ENCODE results near the gene WDR26.

The WDR26 gene

GRCh38 chr1:224433041-224433691 is 1.4 kb downstream of the WDR26 start:
- Histone ChIP-seq H3K23ac (ENCODE audit: low read length in 2 of 2) (peak overlapping the region in 1 of 2 experiments; percentile 77), H2AK5ac (ENCODE audit: low read length, severe bottlenecking) (no peak overlapping the region), H3K9ac (ENCODE audit: low read length) (peak overlapping the region; percentile 90), H2BK120ac (ENCODE audit: low read depth, low read length) (no peak overlapping the region), H3K27me3 (ENCODE audit: control insufficient read depth in 1 of 2, insufficient read depth in 1 of 2, low read length in 2 of 2) (no peaks in the 10 kb centered on the region), H3K14ac (ENCODE audit: low read length in 2 of 2) (peak overlapping the region; percentile 6 to 96), H3K4me1 (ENCODE audit: control insufficient read depth, insufficient read depth, low read depth, low read length) (no peaks in the 10 kb centered on the region), H3K36me3 (ENCODE audit: control insufficient read depth in 1 of 2, insufficient read depth in 2 of 2, low read depth in 1 of 2, low read length in 2 of 2) (peaks cover 6 to 34% of the 10 kb centered on the region in 2 experiments), H2BK12ac (ENCODE audit: low read length in 2 of 2) (no peak overlapping the region), H4K91ac (ENCODE audit: low read length) (peak overlapping the region; percentile 30), H3K18ac (ENCODE audit: low read depth in 1 of 2, low read length in 2 of 2) (peak overlapping the region; percentile 42 to 98), H4K8ac (ENCODE audit: low read length) (no peak overlapping the region), H3K79me1 (replicated peaks; ENCODE audit: low read length, poor library complexity, severe bottlenecking) (peaks cover 6% of the 10 kb centered on the region), H2BK15ac (ENCODE audit: low read depth, poor library complexity, severe bottlenecking) (peak overlapping the region; percentile 48), H3K4ac (ENCODE audit: low read depth in 1 of 2, low read length in 2 of 2) (peak overlapping the region in 1 of 2 experiments; percentile 77), H2BK5ac (ENCODE audit: low read depth, low read length, poor library complexity, severe bottlenecking) (no peak overlapping the region), H3K9me3 (ENCODE audit: control insufficient read depth, low read length) (no peaks in the 10 kb centered on the region), H2AFZ (ENCODE audit: low read depth, low read length) (no peak overlapping the region), H3K27ac (ENCODE audit: low read length, poor library complexity, severe bottlenecking) (peak overlapping the region; percentile 75), H3K4me3 (ENCODE audit: insufficient read depth in 1 of 2, low read depth in 1 of 2, low read length in 2 of 2) (peak overlapping the region; percentile 97 to 100), H3K4me2 (ENCODE audit: low read length, poor library complexity, severe bottlenecking) (peak overlapping the region; percentile 66)
- DNase-seq, result peak; percentile 52
- WGBS, result 1% methylated on average over 15 of the region's 19 CpGs

GRCh38 chr1:224432672-224433040 is 1.9 kb downstream of the WDR26 start:
- H3K4ac ChIP-seq (ENCODE audit: low read depth in 1 of 2, low read length in 2 of 2), result no peak overlapping the region
- peak overlapping the region; percentile 24 for H3K27ac ChIP-seq (ENCODE audit: low read length, poor library complexity, severe bottlenecking)
- peaks cover 6% of the 10 kb centered on the region for H3K79me1 ChIP-seq (replicated peaks; ENCODE audit: low read length, poor library complexity, severe bottlenecking)
- H3K9me3 ChIP-seq (ENCODE audit: control insufficient read depth, low read length), result no peaks in the 10 kb centered on the region
- H4K91ac ChIP-seq (ENCODE audit: low read length), result no peak overlapping the region
- peaks cover 6 to 39% of the 10 kb centered on the region in 2 experiments for H3K36me3 ChIP-seq (ENCODE audit: control insufficient read depth in 1 of 2, insufficient read depth in 2 of 2, low read depth in 1 of 2, low read length in 2 of 2)
- H2AK5ac ChIP-seq (ENCODE audit: low read length, severe bottlenecking), result no peak overlapping the region
- H2BK5ac ChIP-seq (ENCODE audit: low read depth, low read length, poor library complexity, severe bottlenecking), result no peak overlapping the region
- peak overlapping the region; percentile 34 for H2BK120ac ChIP-seq (ENCODE audit: low read depth, low read length)
- peak overlapping the region; percentile 66 for H3K4me2 ChIP-seq (ENCODE audit: low read length, poor library complexity, severe bottlenecking)
- DNase-seq, result peak; percentile 42
- peak overlapping the region in 1 of 2 experiments; percentile 2 for H3K18ac ChIP-seq (ENCODE audit: low read depth in 1 of 2, low read length in 2 of 2)
- no peak overlapping the region for H3K23ac ChIP-seq (ENCODE audit: low read length in 2 of 2)
- H3K4me3 ChIP-seq (ENCODE audit: insufficient read depth in 1 of 2, low read depth in 1 of 2, low read length in 2 of 2), result peak overlapping the region in 1 of 2 experiments; percentile 97
- 14% methylated on average over 3 of the region's 6 CpGs for WGBS
- H2BK12ac ChIP-seq (ENCODE audit: low read length in 2 of 2), result no peak overlapping the region
- H3K4me1 ChIP-seq (ENCODE audit: control insufficient read depth, insufficient read depth, low read depth, low read length), result no peaks in the 10 kb centered on the region
- H4K8ac ChIP-seq (ENCODE audit: low read length), result no peak overlapping the region
- no peak overlapping the region for H2BK15ac ChIP-seq (ENCODE audit: low read depth, poor library complexity, severe bottlenecking)
- peak overlapping the region; percentile 90 for H3K9ac ChIP-seq (ENCODE audit: low read length)
- H3K27me3 ChIP-seq (ENCODE audit: control insufficient read depth in 1 of 2, insufficient read depth in 1 of 2, low read length in 2 of 2), result no peaks in the 10 kb centered on the region
- H3K14ac ChIP-seq (ENCODE audit: low read length in 2 of 2), result no peak overlapping the region
- no peak overlapping the region for H2AFZ ChIP-seq (ENCODE audit: low read depth, low read length)

- H2BK5ac ChIP-seq (ENCODE audit: low read depth, low read length, poor library complexity, severe bottlenecking), result no peak overlapping the region
- no peak overlapping the region for H3K4me2 ChIP-seq (ENCODE audit: low read length, poor library complexity, severe bottlenecking)
- no peak overlapping the region for H2BK12ac ChIP-seq (ENCODE audit: low read length in 2 of 2)
- H3K79me1 ChIP-seq (replicated peaks; ENCODE audit: low read length, poor library complexity, severe bottlenecking), result peaks cover 4% of the 10 kb centered on the region
- no peaks in the 10 kb centered on the region for H3K9me3 ChIP-seq (ENCODE audit: control insufficient read depth, low read length)
- H3K27ac ChIP-seq (ENCODE audit: low read length, poor library complexity, severe bottlenecking), result no peak overlapping the region
- H2BK15ac ChIP-seq (ENCODE audit: low read depth, poor library complexity, severe bottlenecking), result no peak overlapping the region
- peaks cover 6 to 44% of the 10 kb centered on the region in 2 experiments for H3K36me3 ChIP-seq (ENCODE audit: control insufficient read depth in 1 of 2, insufficient read depth in 2 of 2, low read depth in 1 of 2, low read length in 2 of 2)
- H3K4me3 ChIP-seq (ENCODE audit: insufficient read depth in 1 of 2, low read depth in 1 of 2, low read length in 2 of 2), result peak overlapping the region in 1 of 2 experiments; percentile 97
- no peak overlapping the region for H2BK120ac ChIP-seq (ENCODE audit: low read depth, low read length)
- H3K14ac ChIP-seq (ENCODE audit: low read length in 2 of 2), result no peak overlapping the region
- no peak overlapping the region for H4K8ac ChIP-seq (ENCODE audit: low read length)
- H3K4me1 ChIP-seq (ENCODE audit: control insufficient read depth, insufficient read depth, low read depth, low read length), result no peaks in the 10 kb centered on the region
- H2AK5ac ChIP-seq (ENCODE audit: low read length, severe bottlenecking), result no peak overlapping the region
- no peak overlapping the region for H3K4ac ChIP-seq (ENCODE audit: low read depth in 1 of 2, low read length in 2 of 2)
- WGBS, result no CpG with 5 or more reads among the region's 2 CpGs
- no peak overlapping the region for H3K23ac ChIP-seq (ENCODE audit: low read length in 2 of 2)
- no peak overlapping the region for H3K18ac ChIP-seq (ENCODE audit: low read depth in 1 of 2, low read length in 2 of 2)
- H4K91ac ChIP-seq (ENCODE audit: low read length), result no peak overlapping the region
- no peaks in the 10 kb centered on the region for H3K27me3 ChIP-seq (ENCODE audit: control insufficient read depth in 1 of 2, insufficient read depth in 1 of 2, low read length in 2 of 2)
- peak overlapping the region; percentile 90 for H3K9ac ChIP-seq (ENCODE audit: low read length)
- DNase-seq, result peak; percentile 24
- H2AFZ ChIP-seq (ENCODE audit: low read depth, low read length), result no peak overlapping the region
Observed at GRCh38 chr1:224432146-224432545, 2.5 kb downstream of the WDR26 start.

GRCh38 chr1:224431726-224432125 is 2.9 kb downstream of the WDR26 start:
- H2AFZ ChIP-seq (ENCODE audit: low read depth, low read length), result no peak overlapping the region
- no peak for DNase-seq
- peak overlapping the region in 1 of 2 experiments; percentile 97 for H3K4me3 ChIP-seq (ENCODE audit: insufficient read depth in 1 of 2, low read depth in 1 of 2, low read length in 2 of 2)
- H2BK120ac ChIP-seq (ENCODE audit: low read depth, low read length), result no peak overlapping the region
- no peak overlapping the region for H4K8ac ChIP-seq (ENCODE audit: low read length)
- no peaks in the 10 kb centered on the region for H3K9me3 ChIP-seq (ENCODE audit: control insufficient read depth, low read length)
- H3K4ac ChIP-seq (ENCODE audit: low read depth in 1 of 2, low read length in 2 of 2), result no peak overlapping the region
- H3K4me1 ChIP-seq (ENCODE audit: control insufficient read depth, insufficient read depth, low read depth, low read length), result no peaks in the 10 kb centered on the region
- H3K23ac ChIP-seq (ENCODE audit: low read length in 2 of 2), result no peak overlapping the region
- peak overlapping the region; percentile 90 for H3K9ac ChIP-seq (ENCODE audit: low read length)
- no CpG with 5 or more reads among the region's 2 CpGs for WGBS
- H3K18ac ChIP-seq (ENCODE audit: low read depth in 1 of 2, low read length in 2 of 2), result no peak overlapping the region
- no peak overlapping the region for H2BK15ac ChIP-seq (ENCODE audit: low read depth, poor library complexity, severe bottlenecking)
- H3K79me1 ChIP-seq (replicated peaks; ENCODE audit: low read length, poor library complexity, severe bottlenecking), result peaks cover 1% of the 10 kb centered on the region
- peak overlapping the region; percentile 40 for H3K27ac ChIP-seq (ENCODE audit: low read length, poor library complexity, severe bottlenecking)
- H3K36me3 ChIP-seq (ENCODE audit: control insufficient read depth in 1 of 2, insufficient read depth in 2 of 2, low read depth in 1 of 2, low read length in 2 of 2), result peaks cover 6 to 45% of the 10 kb centered on the region in 2 experiments
- no peaks in the 10 kb centered on the region for H3K27me3 ChIP-seq (ENCODE audit: control insufficient read depth in 1 of 2, insufficient read depth in 1 of 2, low read length in 2 of 2)
- peak overlapping the region; percentile 12 for H3K4me2 ChIP-seq (ENCODE audit: low read length, poor library complexity, severe bottlenecking)
- no peak overlapping the region for H4K91ac ChIP-seq (ENCODE audit: low read length)
- no peak overlapping the region for H2BK12ac ChIP-seq (ENCODE audit: low read length in 2 of 2)
- no peak overlapping the region for H2BK5ac ChIP-seq (ENCODE audit: low read depth, low read length, poor library complexity, severe bottlenecking)
- no peak overlapping the region for H3K14ac ChIP-seq (ENCODE audit: low read length in 2 of 2)
- no peak overlapping the region for H2AK5ac ChIP-seq (ENCODE audit: low read length, severe bottlenecking)

Measured in mesenchymal stem cell (in vitro differentiated cells and primary cell).